HG03108 (cell line): Measurements from ENCODE around the gene LLPH.
"Not testable (repeated sequence)": the region's sequence is repeated elsewhere in the genome, so short reads cannot be mapped to it uniquely, and the experiment has no call there.

Source experiments
- ATAC-seq: cut with Tn5 transposase; IDR thresholded peaks from one replicate; pipeline ENCODE4 v1.9.1; 2021; ENCODE audit warnings: moderate library complexity; ENCODE audit not compliant: unreplicated experiment

The LLPH gene

DNA sequence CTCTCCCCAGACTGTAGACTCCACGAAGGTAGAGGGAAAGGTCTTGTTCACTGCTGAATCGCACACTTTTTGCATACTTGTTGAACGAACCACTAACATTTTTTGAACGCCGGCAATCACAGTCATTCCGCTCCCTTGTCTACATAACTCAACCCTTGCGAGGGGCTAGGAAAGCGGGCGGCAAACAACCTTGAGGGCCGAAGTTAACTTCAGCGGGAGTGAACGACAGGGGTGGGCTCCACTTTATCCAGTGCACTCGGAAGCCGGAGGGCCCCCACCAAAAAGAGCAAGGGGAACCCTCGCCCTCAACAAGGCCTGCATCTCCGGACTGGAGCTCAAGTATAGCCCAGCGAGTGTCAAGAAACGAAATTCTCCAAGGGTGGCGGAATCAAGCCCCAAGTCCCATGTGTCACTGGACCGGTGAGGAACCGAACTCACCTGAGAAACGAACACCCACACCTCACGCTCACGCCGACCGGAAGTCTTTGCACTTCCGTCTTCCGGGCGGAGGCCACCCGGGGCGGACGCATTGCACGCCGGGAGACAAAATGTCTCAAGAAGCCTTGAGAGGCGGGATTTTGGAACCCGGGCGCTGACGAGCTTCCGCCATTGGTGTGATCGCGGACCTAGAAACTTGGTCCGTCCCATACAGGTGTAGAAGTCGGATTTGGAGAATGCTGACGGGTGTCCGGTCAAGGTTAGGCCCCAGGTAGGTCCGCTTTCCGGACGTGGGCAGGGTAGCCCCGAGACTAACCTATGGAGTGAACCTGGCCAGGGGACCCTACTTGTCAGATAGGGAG, at the start of gene LLPH:
LLPH (minus strand) TSS at position 484 of the 800 bp plus-strand sequence. CDS start 1,644 bp downstream, outside the sequence.
- ATAC-seq = peak; percentile 99

DNA sequence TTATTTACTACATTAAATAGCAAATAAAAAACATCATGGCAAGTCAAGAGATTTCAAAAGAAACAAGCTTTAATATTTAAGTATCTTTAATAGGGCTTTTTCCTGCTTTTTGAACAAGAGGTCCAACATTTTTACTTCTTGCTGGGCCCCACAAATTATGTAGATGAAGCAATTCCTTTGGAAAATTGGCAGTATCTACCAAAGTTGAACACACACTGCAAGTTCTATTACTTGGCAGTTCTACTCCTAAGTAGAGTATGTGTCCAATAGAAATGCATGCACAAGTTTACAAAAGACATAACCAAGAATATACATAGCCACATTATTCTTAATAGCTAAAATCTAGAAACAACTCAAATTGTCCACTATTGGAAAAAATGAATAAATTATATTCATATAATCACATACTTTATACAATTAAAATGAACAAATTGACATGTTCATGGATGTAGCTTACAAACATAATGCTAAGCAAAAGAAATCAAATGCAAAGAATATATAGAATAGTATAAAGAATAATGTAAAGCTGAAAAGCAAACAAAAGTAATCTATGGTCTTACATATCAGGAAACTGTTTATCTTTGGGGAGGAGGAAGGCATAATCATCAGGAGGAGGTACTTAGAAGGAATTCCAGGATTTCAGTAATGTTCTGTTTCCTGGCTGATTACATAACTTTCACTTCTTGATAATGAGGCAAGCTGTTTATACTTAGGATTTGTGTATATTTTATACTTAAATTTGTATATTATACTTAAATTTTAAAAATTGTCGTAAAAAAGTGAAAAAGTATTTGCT, 45.8 kb upstream of the LLPH start:
- no peak for ATAC-seq

DNA sequence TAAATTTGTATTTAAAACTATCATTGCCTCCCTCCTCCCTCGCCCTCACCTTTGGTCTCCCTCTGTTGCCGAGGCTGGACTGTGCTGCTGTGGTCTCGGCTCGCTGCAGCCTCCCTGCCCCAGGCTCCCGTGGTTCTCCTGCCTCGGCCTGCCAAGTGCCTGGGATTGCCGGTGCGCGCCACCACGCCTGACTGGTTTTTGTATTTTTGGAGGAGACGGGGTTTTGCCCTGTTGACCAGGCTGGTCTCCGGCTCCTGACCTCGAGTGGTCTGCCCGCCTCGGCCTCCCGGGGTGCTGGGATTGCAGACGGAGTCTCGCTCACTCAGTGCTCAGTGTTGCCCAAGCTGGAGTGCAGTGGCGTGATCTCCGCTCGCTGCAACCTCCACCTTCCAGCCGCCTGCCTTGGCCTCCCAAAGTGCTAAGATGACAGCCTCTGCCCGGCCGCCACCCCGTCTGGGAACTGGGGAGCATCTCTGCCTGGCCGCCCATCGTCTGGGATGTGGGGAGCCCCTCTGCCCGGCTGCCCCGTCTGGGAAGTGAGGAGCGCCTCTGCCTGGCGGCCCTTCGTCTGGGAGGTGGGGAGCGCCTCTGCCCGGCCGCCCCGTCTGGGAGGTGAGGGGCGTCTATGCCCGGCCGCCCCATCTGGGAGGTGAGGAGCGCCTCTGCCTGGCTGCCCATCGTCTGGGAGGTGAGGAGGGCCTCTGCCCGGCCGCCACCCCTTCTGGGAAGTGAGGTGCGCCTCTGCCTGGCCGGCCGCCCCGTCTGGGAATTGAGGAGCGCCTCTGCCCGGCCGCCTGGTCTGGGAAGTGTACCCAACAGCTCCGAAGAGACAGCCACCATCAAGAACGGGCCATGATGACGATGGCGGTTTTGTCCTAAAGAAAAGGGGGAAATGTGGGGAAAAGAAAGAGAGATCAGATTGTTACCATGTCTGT, 44.1 kb upstream of the LLPH start:
- ATAC-seq = not testable (repeated sequence)

DNA sequence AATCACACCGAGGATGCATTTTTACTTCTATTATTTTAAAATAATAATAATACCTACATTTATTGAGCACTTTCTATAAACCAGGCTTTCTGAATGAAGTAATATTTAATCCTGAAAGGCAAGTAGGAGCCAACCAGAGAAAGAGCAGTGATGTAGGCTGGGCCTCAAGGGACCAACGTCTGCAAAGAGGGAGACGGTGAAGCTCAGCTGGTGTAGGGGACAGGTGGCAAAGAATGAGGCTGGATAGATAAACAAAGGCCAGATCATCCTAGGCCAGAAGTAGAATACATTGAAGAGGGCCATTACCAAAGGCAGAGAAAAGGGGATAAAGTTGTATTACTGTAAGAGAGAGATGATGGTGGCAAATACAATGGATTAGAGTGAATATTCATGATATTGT, 40.1 kb upstream of the LLPH start:
- ATAC-seq = no peak

DNA sequence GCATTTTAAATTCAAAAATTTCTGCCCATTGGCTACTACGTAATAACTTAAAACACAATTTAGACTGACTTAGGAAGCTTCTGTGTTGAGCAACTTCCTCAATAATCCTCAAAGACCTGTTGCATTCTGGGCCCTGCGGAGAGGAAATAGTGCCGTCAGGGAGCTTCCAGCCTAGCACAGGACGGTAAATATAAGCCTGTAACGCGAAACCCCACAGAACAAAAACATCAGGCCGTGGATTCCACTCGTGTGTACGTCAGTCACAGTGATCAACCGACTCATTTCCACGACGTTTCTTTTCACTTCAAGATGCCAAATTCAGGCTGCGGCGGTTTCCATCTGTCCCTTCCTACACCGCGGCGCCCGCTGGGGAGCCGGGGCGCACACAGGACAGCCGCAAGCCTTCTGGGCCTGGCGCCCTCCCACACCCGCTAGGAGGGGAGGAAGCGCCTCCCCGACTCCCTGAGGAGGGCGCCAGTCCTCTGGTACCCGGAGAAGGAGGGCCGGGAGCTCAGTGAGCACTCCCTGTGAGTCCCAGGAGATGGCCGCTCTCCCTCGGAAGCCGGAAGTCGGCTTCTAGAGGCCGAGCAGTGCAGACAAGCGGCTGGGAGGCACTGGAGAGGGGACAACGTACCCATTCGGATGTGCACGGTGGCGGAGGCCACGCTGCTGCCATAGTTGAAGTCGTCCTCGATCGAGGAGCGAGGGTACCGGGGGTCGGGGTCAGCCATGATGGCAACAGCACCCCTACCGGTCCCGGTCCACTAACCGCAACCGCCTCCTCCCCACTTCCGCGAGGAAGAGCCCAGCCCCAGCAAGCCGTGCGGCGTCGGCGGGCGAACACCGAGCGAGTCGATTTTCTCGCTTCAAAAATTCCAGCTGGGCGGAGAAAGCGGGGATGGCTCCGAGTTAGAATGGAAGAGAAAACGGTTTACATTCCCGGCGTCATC, 38.9 kb upstream of the LLPH start, which contains the start of gene TMBIM4:
TMBIM4 (minus strand) TSS at position 776 of the 950 bp plus-strand sequence; CDS start at position 731, 45 bp downstream.
- peak; percentile 80 for ATAC-seq

DNA sequence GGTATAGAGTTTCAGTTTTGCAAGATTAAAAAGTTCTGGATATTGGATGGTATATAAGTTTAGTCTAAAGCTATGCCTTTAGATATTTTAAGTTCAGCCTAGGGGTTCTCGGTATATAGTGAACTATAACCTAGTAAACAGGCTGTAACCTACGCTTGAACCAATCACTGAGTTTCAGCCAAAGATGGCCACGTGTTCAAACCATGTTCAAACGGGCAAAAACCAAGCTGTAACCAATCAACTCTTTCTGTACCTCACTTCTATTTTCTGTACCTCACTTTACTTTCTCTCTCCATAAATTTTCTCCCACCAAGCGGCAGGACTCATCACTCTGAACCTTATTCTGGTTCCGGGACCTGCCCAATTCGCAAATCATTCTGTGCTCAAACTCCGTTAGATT, 37.9 kb upstream of the LLPH start:
- no peak for ATAC-seq

DNA sequence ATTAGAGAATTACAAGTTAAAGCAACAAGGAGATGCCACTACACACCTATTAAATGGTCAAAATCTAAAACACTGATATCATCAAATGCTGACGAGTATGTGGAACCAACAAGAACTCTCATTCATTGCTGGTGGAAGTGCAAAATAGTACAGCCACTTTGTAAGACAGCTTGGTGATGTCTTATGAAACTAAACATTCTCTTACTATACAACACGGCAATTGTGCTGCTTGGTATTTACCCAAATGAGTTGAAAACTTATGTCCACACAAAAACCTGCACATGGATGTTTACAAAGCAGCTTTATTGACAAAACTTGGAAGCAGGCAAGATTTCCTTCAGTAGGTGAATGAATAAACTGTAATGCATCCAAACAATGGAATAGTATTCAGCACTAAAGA, 36.0 kb upstream of the LLPH start:
- no peak for ATAC-seq

DNA sequence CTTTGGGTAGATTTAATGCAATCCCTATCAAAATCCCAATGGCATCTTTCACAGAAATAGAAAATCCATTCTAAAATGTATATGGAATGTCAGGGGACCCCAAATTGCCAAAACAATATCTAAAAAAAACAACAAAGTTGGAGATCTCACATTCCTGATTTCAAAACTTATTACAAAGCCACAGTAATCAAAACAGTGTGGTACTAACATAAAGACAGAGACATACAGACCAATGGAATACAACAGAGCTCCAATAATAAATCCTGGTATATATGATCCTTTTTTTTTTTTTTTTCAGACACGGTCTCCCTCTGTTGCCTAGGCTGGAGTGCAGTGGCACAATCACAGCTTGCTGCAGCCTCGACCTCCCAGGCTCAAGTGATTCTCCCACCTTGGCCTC, 34.6 kb upstream of the LLPH start:
- no peak for ATAC-seq

DNA sequence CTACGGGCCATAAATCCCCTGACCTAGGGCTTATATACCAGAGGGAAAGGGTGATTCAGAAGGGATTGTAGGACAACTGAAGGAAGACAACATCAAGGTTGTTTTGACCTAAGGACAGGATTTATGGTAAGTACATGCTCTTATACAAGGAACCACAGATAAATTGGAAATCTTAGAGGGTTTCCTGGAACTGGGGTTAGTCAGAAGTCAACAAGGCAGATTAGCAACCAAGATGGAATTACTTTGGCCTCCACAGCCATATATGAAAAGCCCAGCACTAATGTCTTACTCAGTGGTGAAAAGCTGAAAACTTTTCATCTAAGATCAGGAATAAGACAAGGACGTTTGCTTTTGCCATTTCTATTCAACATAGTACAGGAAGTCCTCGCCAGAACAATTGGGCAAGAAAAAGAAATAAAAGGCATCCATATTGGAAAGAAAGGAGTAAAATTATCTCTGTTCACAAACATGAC, 33.8 kb upstream of the LLPH start:
- no peak for ATAC-seq

DNA sequence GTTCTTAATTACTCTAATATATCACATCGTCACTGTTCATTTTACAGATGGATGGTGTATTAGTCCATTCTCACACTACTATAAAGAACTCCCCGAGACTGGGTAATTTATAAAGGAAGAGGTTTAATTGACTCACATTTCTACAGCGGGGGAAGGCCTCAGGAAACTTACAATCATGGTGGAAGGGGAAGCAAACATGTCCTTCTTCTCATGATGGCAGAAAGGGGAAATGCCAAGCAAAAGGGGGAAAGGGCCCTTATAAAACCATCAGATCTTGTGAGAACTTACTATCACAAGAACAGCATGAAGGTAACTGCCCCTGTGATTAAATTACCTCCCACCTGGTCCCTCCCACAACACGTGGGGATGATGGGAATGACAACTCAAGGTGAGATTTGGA, 32.7 kb upstream of the LLPH start:
- no peak for ATAC-seq

DNA sequence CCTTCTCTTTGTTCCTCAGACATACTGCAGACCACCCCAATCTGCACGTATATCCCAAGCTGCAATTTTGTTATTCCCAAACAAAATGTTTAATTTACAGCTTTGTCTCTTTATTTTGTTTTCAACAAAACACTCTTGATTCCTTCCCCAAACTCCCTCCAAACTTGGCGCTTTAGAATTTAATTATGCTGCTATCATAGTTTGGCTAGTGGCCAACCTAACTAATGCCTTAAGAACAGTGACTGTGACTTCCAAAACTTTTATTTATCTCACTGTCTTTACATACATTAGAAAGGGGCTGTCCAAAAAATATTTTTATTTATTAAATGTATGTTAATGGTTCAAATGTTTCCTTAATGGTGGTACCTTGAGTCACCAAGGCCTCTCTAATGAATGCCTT, 32.2 kb upstream of the LLPH start:
- ATAC-seq = no peak

DNA sequence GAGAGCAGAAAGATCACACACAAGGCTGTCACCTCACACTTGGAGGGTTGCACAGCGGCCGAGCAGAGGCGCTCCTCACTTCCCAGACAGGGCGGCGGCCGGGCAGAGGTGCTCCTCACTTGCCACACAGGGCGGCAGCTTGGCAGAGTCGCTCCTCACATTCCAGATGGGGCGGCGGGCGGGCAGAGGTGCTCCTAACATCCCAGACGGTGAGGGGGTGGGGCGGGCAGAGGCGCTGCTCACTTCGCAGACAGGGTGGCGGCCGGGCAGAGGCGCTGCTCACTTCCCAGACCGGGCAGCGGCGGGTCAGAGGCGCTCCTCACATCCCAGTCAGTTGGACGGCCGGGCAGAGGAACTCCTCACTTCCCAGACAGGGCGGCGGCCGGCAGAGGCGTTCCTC, 30.2 kb upstream of the LLPH start:
- ATAC-seq = no peak

DNA sequence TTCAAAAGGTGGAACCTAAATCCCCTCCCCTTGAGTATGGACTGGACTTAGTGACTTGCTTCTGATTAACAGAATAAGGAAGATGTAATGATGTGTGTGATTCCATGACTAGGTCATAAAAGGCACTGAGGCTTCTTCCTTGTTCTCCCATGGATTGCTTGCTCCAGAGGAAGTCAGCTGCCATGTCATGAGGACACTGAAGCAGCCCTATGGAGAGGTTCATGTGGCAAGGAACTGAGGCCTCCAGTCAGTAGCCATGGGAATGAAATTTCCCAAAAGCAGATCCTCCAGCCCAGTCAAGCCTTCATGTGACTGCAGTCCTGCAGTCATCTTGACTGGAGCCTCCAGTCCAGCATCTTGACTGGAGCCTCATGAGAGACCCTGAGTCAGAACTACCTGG, 28.6 kb upstream of the LLPH start:
- ATAC-seq = no peak

DNA sequence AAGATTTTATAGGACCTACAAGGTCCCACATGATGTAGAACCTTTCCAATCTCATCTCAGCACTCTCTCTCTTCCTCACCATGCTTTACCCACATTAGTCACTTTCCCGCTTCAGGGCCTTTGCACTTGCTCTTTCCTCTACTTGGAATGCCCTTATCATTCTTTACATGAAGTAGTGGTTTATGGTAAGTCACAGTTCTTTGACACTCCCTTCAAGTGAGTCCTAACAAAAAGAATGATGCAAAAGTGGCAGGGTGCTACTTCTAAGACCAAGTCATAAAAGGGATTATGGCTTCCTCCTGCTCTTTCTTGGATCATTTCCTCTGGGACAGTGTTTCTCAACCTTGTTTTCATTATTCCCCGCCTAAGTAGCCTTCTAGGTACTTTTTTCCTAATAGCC, 26.1 kb upstream of the LLPH start:
- ATAC-seq = no peak

DNA sequence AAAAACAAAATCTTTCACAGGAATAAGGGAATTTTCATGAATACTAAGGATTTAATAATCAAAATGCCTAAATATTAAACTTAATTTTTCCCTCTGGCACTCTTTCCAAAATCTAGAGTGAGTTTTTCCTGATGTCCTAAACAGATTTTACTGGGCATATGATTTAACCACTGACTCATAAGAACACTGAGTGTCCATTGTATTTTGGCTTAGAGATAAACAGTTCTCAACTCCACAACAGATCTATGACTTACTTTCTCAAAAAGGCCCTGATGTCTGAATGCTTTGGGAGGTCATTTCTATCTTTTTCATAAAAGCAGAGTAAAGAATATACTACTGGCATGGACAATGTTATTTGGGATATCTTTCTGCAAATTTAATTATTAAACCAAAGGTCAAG, 24.2 kb upstream of the LLPH start:
- no peak for ATAC-seq

DNA sequence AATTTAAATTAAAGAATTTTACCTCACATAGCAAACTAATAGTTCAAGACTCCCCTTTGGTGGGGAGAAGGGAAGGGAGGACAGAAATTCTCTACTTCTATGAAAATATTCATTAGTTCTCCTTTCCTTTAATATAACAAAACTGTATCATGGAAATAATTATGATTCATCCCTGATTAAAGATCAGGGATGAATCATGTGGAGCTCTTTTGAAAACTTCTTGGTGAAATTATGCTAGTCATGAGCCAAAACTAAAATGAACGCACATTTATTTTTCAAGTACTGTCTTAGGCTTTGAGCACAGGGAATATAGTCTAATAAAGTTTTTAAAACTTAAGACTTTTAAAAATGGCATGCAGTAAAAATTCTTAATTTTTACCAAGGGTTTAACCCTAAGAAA, 22.2 kb upstream of the LLPH start:
- ATAC-seq = no peak

DNA sequence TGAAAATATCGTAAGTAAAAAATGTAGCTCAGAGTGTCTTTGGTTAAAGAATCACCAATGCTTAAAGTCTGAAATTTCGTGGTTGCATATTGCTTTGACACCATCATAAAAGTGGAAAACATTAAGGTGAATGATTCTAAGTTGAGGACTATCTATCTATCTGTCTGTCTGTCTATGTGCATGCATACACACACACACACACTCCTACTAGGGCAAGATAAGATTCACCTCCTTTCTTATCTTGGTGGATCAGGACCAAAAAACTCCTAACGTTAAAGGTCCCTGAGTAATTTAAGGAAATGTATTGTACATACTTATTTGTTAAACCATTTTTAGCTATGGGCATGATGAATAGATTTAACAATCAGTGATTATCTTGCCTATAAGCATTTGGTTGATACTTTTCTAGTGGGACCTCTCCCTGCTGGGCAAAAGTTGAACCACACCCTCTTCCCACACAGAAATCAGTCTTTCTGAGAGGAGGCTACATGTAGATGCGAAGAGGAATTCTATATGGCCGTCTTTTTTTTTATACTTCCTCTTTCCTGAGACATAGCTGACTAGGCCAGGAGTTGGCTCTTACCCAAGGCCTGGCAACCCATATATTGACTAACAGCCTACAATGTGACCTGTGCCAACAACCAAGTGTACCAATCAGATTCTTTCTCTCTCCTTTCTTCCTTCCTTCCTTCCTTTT, 19.3 kb upstream of the LLPH start:
- no peak for ATAC-seq

DNA sequence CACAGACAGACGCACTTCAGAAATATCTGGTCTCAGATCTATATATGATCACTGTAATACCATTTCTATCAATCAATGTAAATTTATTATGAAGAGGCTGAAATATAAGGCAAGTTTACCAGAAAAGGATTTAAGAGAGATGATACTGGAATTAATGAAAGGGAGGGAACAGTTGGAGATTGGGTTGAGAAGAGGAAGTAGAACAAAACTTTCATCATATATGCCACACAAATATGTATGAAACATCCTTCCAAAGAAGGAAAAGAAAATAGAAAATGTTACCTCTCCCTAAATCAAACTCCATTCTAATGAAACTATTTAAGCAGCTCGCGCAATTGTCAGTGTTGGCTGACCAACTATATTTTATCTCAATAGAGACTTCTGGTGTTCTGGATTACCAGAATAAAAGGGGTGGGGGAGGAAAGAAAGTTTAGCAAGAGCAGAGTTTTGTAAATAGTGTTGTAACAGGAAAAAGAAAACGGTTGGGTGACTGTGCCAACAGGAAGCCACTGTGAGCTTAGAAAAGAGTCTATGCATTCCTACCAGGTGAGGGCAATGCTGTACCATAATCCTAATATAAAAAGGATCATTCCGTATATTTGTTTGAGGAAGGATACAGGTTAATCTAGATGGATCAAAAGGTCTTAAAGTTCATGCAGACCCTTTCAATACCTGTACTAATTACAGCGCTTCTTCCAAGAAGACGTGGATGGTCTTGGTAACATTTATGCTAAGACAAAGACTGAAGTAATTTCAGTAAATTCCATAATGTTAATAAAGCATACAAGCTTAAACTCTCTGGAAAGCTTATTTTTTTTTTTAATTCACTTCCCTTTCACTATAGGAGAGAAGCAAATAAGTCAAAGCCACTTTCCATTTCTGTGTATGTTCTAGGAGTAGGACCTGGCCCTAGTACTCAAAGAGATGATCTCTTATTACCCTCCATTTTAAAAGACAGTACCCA, 14.5 kb upstream of the LLPH start:
- no peak for ATAC-seq
